ENCODE measurements around the gene NOS1AP.

- TF ChIP-seq NFYB (IDR thresholded peaks at IDR 0.05; ENCODE audit: extremely low read depth, insufficient read length) (no peak), CEBPG (CRISPR knock-in tag; IDR thresholded peaks at IDR 0.05) (no peak), CEBPG (tag; conservative IDR thresholded peaks at IDR 0.05 in 1 of 2, IDR thresholded peaks at IDR 0.05 in 1 of 2) (no peak), CBX3 (IDR thresholded peaks at IDR 0.05; ENCODE audit: borderline replicate concordance in 1 of 2, low read length in 2 of 2) (no peak), CTCF (IDR thresholded peaks at IDR 0.05 in 2 of 3, conservative IDR thresholded peaks at IDR 0.05 in 1 of 3; ENCODE audit: insufficient read depth in 2 of 3, low read depth in 1 of 3, low read length in 3 of 3) (no peak), FOXM1 (IDR thresholded peaks at IDR 0.05; ENCODE audit: low read depth) (no peak), FOXM1 (CRISPR knock-in tag; IDR thresholded peaks at IDR 0.05; ENCODE audit: low read depth) (no peak), JUND (IDR thresholded peaks at IDR 0.05; ENCODE audit: borderline replicate concordance, low read depth, low read length) (no peak), JUND (tag; IDR thresholded peaks at IDR 0.05; ENCODE audit: borderline replicate concordance, low read depth, low read length) (no peak)
- TF ChIP-seq, protein P1, sequence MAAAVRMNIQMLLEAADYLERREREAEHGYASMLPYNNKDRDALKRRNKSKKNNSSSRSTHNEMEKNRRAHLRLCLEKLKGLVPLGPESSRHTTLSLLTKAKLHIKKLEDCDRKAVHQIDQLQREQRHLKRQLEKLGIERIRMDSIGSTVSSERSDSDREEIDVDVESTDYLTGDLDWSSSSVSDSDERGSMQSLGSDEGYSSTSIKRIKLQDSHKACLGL (CRISPR knock-in tag; IDR thresholded peaks at IDR 0.05; ENCODE audit: borderline replicate concordance, poor library complexity, severe bottlenecking) = no peak
- TF ChIP-seq, protein P2, sequence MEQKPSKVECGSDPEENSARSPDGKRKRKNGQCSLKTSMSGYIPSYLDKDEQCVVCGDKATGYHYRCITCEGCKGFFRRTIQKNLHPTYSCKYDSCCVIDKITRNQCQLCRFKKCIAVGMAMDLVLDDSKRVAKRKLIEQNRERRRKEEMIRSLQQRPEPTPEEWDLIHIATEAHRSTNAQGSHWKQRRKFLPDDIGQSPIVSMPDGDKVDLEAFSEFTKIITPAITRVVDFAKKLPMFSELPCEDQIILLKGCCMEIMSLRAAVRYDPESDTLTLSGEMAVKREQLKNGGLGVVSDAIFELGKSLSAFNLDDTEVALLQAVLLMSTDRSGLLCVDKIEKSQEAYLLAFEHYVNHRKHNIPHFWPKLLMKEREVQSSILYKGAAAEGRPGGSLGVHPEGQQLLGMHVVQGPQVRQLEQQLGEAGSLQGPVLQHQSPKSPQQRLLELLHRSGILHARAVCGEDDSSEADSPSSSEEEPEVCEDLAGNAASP (IDR thresholded peaks at IDR 0.05) = no peak
These were observed 5.0 kb downstream of the NOS1AP start for GRCh38 chr1:162074276-162075005.
